K562 (cell line): Measurements from ENCODE around the gene CD44. TPM values are rescaled to one million over a fixed set of nuclear protein-coding genes. Genes with fewer than 3 reads are reported as not detected.

Source experiments
- ATAC-seq: fragments of 200-7000 bp; cut with Tn5 transposase; 3 replicates; pipeline ENCODE4 v1.9.1; 2020; ENCODE audit warnings: moderate library complexity
- BruUV-seq: library from RNA; stranded (reverse); fragments of 400-500 nt; replicated peaks from 2 replicates; lab custom pipeline; 2021; lab: Mats Ljungman, UMichigan
- CTCF ChIA-PET: fragments of 300-600 bp; formaldehyde crosslinking; extraction: SDS; loops from one replicate; lab custom pipeline; 2021; ENCODE audit warnings: low intra/inter-chr PET ratio; lab: Yijun Ruan, JAX
- POLR2A ChIA-PET: fragments of 300-600, 350-650 bp; sonication (Branson Sonifier 250); formaldehyde crosslinking; extraction: SDS; loops from one replicate; lab custom pipeline; 2021; ENCODE audit warnings: antibody characterized with exemption, inconsistent platforms; lab: Yijun Ruan, JAX
- DNase-seq, 4 experiments: peaks; one replicate each; pipeline versions ENCODE4 v3.0.0 to v3.0.0-alpha.2; 2011 to 2018; ENCODE audit warnings: low spot score in 3 of 4, mixed read lengths in 3 of 4; ENCODE audit errors: extremely low read depth in 1 of 4
- FAIRE-seq: peaks from 2 replicates; lab custom pipeline; 2011; peaks lifted over from hg19 to GRCh38; lab: Jason Lieb, UNC
- H2AFZ ChIP-seq: 2 replicates; pipeline ENCODE4 v1.6.0; 2011; ENCODE audit warnings: low read depth, low read length, control low read depth, inconsistent platforms
- H3K27ac ChIP-seq: fragments of 200-600 bp; 3 replicates; pipeline ENCODE4 v1.8.0; 2011; ENCODE audit warnings: low read depth, mild to moderate bottlenecking, control low read depth, inconsistent platforms, low read length, moderate library complexity, mixed read lengths; ENCODE audit errors: extremely low read depth
- H3K27me3 ChIP-seq, 2 experiments: fragments of 300-600 bp in 1 of 2; 2 replicates in 1 of 2; 3 replicates in 1 of 2; pipeline versions ENCODE4 v1.6.0 to v1.8.0; 2011; ENCODE audit warnings: inconsistent platforms in 2 of 2, low read length in 2 of 2, mild to moderate bottlenecking in 1 of 2, mixed read lengths in 1 of 2, moderate library complexity in 1 of 2; ENCODE audit not compliant: control insufficient read depth in 2 of 2, insufficient read depth in 2 of 2
- H3K36me3 ChIP-seq: fragments of 300-600 bp; 3 replicates; pipeline ENCODE4 v1.8.0; 2011; ENCODE audit warnings: mild to moderate bottlenecking, low read length, inconsistent platforms; ENCODE audit not compliant: control insufficient read depth, insufficient read depth
- H3K4me1 ChIP-seq, 2 experiments: fragments of 200-600 bp in 1 of 2; replicated peaks in 1 of 2; 2 replicates in 1 of 2; 3 replicates in 1 of 2; pipeline versions ENCODE4 v1.5.1 to v1.8.0; 2011; ENCODE audit warnings: inconsistent platforms in 2 of 2, low read length in 2 of 2, mild to moderate bottlenecking in 1 of 2, mixed read lengths in 1 of 2, moderate library complexity in 1 of 2; ENCODE audit not compliant: control insufficient read depth in 2 of 2, insufficient read depth in 2 of 2
- H3K4me2 ChIP-seq: 2 replicates; pipeline ENCODE4 v1.6.1; 2011; ENCODE audit warnings: low read length, control low read depth, inconsistent platforms, mixed read lengths; ENCODE audit not compliant: insufficient read depth
- H3K4me3 ChIP-seq: fragments of 200-600 bp; sonication (generic), shearing (Covaris generic); 2 replicates; pipeline ENCODE4 v1.5.1; 2016; ENCODE audit warnings: control low read depth, inconsistent platforms
- H3K79me2 ChIP-seq: fragments of 200-600 bp; 3 replicates; pipeline ENCODE4 v1.8.0; 2011; ENCODE audit warnings: low read length, inconsistent platforms; ENCODE audit not compliant: control insufficient read depth, insufficient read depth
- H3K9ac ChIP-seq, 2 experiments: 2 replicates each; pipeline versions ENCODE4 v1.6.0 to v1.6.1; 2011; ENCODE audit warnings: low read depth in 2 of 2, low read length in 2 of 2, control low read depth in 1 of 2, inconsistent platforms in 1 of 2, mild to moderate bottlenecking in 1 of 2, mixed read lengths in 1 of 2; ENCODE audit not compliant: insufficient read depth in 1 of 2
- H3K9me1 ChIP-seq: one replicate; pipeline ENCODE4 v1.6.0; 2011; ENCODE audit warnings: inconsistent platforms, mild to moderate bottlenecking, low read length, moderate library complexity; ENCODE audit not compliant: control insufficient read depth, insufficient read depth
- H3K9me3 ChIP-seq: replicated peaks from 2 replicates; pipeline ENCODE4 v1.5.1; 2011; ENCODE audit warnings: low read depth, low read length, inconsistent platforms; ENCODE audit not compliant: control insufficient read depth, insufficient read depth
- H4K20me1 ChIP-seq: replicated peaks from 2 replicates; pipeline ENCODE4 v1.6.1; 2011; ENCODE audit warnings: low read length, inconsistent platforms, mixed read lengths; ENCODE audit not compliant: control insufficient read depth, insufficient read depth
- BCOR ChIP-seq: fragments of 450-650 bp; IDR thresholded peaks from 2 replicates; pipeline ENCODE4 v1.6.1; 2016
- ETS2 ChIP-seq: IDR thresholded peaks from 2 replicates; pipeline ENCODE4 v1.6.1; 2016; ENCODE audit warnings: borderline replicate concordance, missing genetic modification characterization, mild to moderate bottlenecking, moderate library complexity, missing compliant biosample characterization; ENCODE audit not compliant: poor library complexity, severe bottlenecking
- FOXO4 ChIP-seq: fragments of 450-650 bp; formaldehyde crosslinking; IDR thresholded peaks from 2 replicates; pipeline ENCODE4 v1.4.0; 2020; ENCODE audit warnings: mild to moderate bottlenecking, moderate library complexity
- HIVEP1 ChIP-seq: fragments of 250-450 bp; sonication (Bioruptor Pico); IDR thresholded peaks from 2 replicates; pipeline ENCODE4 v1.4.0; 2020; ENCODE audit warnings: mild to moderate bottlenecking
- HNRNPUL1 ChIP-seq: fragments of 200-400 bp; formaldehyde crosslinking; IDR thresholded peaks from 2 replicates; pipeline ENCODE4 v1.6.1; 2017; ENCODE audit warnings: low read length
- KAT8 ChIP-seq: fragments of 450-650 bp; IDR thresholded peaks from 2 replicates; pipeline ENCODE4 v1.6.1; 2016; ENCODE audit warnings: low read depth, mild to moderate bottlenecking
- MLX ChIP-seq, 2 experiments: fragments of 450-650 bp in 1 of 2; sonication (generic) in 1 of 2; formaldehyde crosslinking; conservative IDR thresholded peaks; 2 replicates each; pipeline versions ENCODE4 v1.4.0 to v1.8.1; 2020 to 2022; ENCODE audit warnings: mild to moderate bottlenecking in 1 of 2, missing genetic modification reagents in 1 of 2
- PHB2 ChIP-seq: fragments of 450-650 bp; IDR thresholded peaks from 2 replicates; pipeline ENCODE4 v1.6.1; 2017; ENCODE audit warnings: low read depth
- RBM34 ChIP-seq: fragments of 200-400 bp; formaldehyde crosslinking; IDR thresholded peaks from 2 replicates; pipeline ENCODE4 v1.6.1; 2018; ENCODE audit warnings: low read length, borderline replicate concordance; ENCODE audit not compliant: insufficient read depth
- RUNX1 ChIP-seq: sonication (generic); IDR thresholded peaks from 2 replicates; pipeline ENCODE4 v1.6.1; 2016; ENCODE audit warnings: antibody characterized with exemption, low read depth
- SAP30 ChIP-seq: fragments of 200-600 bp; sonication (generic); IDR thresholded peaks from 2 replicates; pipeline ENCODE4 v1.6.1; 2012; ENCODE audit warnings: borderline replicate concordance, low read depth, mild to moderate bottlenecking, moderate library complexity, low read length, control low read depth, inconsistent platforms; ENCODE audit not compliant: insufficient read depth, poor library complexity, severe bottlenecking
- SMARCA4 ChIP-seq: fragments of 450-650 bp; IDR thresholded peaks from 2 replicates; pipeline ENCODE4 v1.6.1; 2016
- TSHZ1 ChIP-seq: fragments of 250-450 bp; sonication (Bioruptor Pico); IDR thresholded peaks from 2 replicates; pipeline ENCODE4 v1.4.0; 2020; ENCODE audit warnings: mild to moderate bottlenecking, moderate library complexity
- ZEB2 ChIP-seq: fragments of 450-650 bp; IDR thresholded peaks from 2 replicates; pipeline ENCODE4 v1.6.1; 2016
- ZNF174 ChIP-seq: fragments of 250-450 bp; sonication (Bioruptor Pico); IDR thresholded peaks from 2 replicates; pipeline ENCODE4 v1.4.0; 2020; ENCODE audit warnings: mild to moderate bottlenecking
- ZNF324 ChIP-seq: fragments of 250-450 bp; sonication (Bioruptor Pico); IDR thresholded peaks from 2 replicates; pipeline ENCODE4 v1.4.0; 2020; ENCODE audit warnings: mild to moderate bottlenecking
- ZNF696 ChIP-seq: fragments of 250-450 bp; sonication (Bioruptor Pico); conservative IDR thresholded peaks from 2 replicates; pipeline ENCODE4 v1.4.0; 2020; ENCODE audit warnings: mild to moderate bottlenecking, moderate library complexity
- WGBS: fragments of 100-300 bp; shearing (Covaris generic); methylation state at CpG from one replicate; pipeline ENCODE4 v1.1.6; 2016; ENCODE audit warnings: low coverage, mixed read lengths; ENCODE audit not compliant: insufficient coverage; ENCODE audit errors: missing lambda C conversion rate; 5-methylcytosine and 5-hydroxymethylcytosine counted together
- in situ Hi-C: fragments of 300-500 bp; cut with MboI; formaldehyde crosslinking; loops from 4 replicates; pipeline ENCODE4 v1.15.0; 2018; ENCODE audit warnings: inconsistent platforms, mixed read lengths
- intact Hi-C: fragments of 100-400 bp; cut with micrococcal nuclease; formaldehyde crosslinking; loops from 2 replicates; pipeline ENCODE4 v1.14.2; 2022
- polyA plus RNA-seq, 8 experiments: library from polyadenylated mRNA; depleted of rRNA in 4 of 8; stranded (reverse) in 5 of 8; unstranded in 3 of 8; fragments of >200 nt; fragmentation: Nextera tagmentation in 2 of 8; fragmentation: Illumina TruSeq in 1 of 8; extraction: Ambion mirVana in 2 of 8; extraction: Trizol in 1 of 8; gene quantifications; 2 replicates each; pipeline versions ENCODE4 v1.2.1 to v1.2.3, GENCODE V29; 2011 to 2014; ENCODE audit warnings: inconsistent platforms in 1 of 8, missing spikeins in 1 of 8
- total RNA-seq, 7 experiments: library from RNA; depleted of rRNA in 6 of 7; stranded (reverse); fragments of >200 nt in 6 of 7; fragmentation: Illumina TruSeq in 2 of 7; extraction: Trizol in 2 of 7; gene quantifications; 2 replicates each; pipeline versions ENCODE4 v1.2.1 to v1.2.3, GENCODE V29; 2011 to 2021; ENCODE audit warnings: low replicate concordance in 1 of 7

CD44 gene
- total and polyA plus RNA-seq, 9 of the 15 experiments (the other 6 are each of a cell fraction or from before 2014, with no cell fraction given): 1.2 to 13.9 (median 3.0) TPM

- TF ChIP-seq TSHZ1 (CRISPR knock-in tag) (no peak), RBM34 (no peak), HIVEP1 (CRISPR knock-in tag) (no peak), PHB2 (no peak), RUNX1 (no peak)
Measured at GRCh38 chr11:35147235-35147634, 8.3 kb downstream of the CD44 start (continued).

GRCh38 chr11:35148163-35148837 lies 9.3 kb downstream of the CD44 start:
- Histone ChIP-seq H3K27me3 (peaks cover 7 to 18% of the 10 kb centered on the region in 2 experiments; a peak in 3 of 5 replicates), H3K36me3 (no peaks in the 10 kb centered on the region), H3K4me1 (no peaks in the 10 kb centered on the region), H4K20me1 (no peaks in the 10 kb centered on the region; the same call in 1 of the 2 replicates), H2AFZ (no peak overlapping the region), H3K27ac (no peak overlapping the region), H3K9me1 (no peaks in the 10 kb centered on the region), H3K4me2 (no peak overlapping the region), H3K9me3 (no peaks in the 10 kb centered on the region), H3K79me2 (no peaks in the 10 kb centered on the region), H3K4me3 (no peak overlapping the region), H3K9ac (no peak overlapping the region)
- BruUV-seq: no TSS peak
- intact Hi-C loops (no loop called here), in situ Hi-C loops (no loop called here)
- ATAC-seq: no peak
- ChIA-PET POLR2A (no interaction called here), CTCF (no interaction called here)
- TF ChIP-seq ZNF324: no peak
- TF ChIP-seq ZNF696 (CRISPR knock-in tag): no peak
- TF ChIP-seq KAT8: no peak
- TF ChIP-seq ETS2 (tag): no peak
- TF ChIP-seq BCOR: no peak
- TF ChIP-seq SAP30: no peak
- no peak for TF ChIP-seq SMARCA4
- TF ChIP-seq ZNF174 (CRISPR knock-in tag): no peak
- no peak for TF ChIP-seq FOXO4
- no peak for TF ChIP-seq HNRNPUL1
- TF ChIP-seq MLX (CRISPR knock-in tag; conservative IDR thresholded peaks at IDR 0.05): no peak
- TF ChIP-seq ZEB2: no peak
- no peak for DNase-seq
- FAIRE-seq: no peak
- WGBS: 0% methylated on average over 5 of the region's 5 CpGs
